PC-9 (cell line): Measurements from ENCODE around the gene OR2A1.
"Not testable (repeated sequence)": the region's sequence is repeated elsewhere in the genome, so short reads cannot be mapped to it uniquely, and the experiment has no call there.

Experiments used
- CTCF ChIP-seq: fragments of 200-600 bp; sonication (generic); conservative IDR thresholded peaks from 2 replicates; pipeline ENCODE4 v1.6.1; 2017; ENCODE audit warnings: mixed run types, antibody characterized with exemption, mild to moderate bottlenecking, moderate library complexity
- EZH2 ChIP-seq: fragments of 200-600 bp; sonication (generic); IDR thresholded peaks from 2 replicates; pipeline ENCODE4 v1.8.0; 2017; ENCODE audit warnings: antibody characterized with exemption, low read depth

GRCh38 chr7:144367250-144367649 is 55.0 kb downstream of the OR2A1 start:
- TF ChIP-seq CTCF, EZH2: not testable (repeated sequence)
